Activated T-helper 17 cell treated with anti-CD3 and anti-CD28 coated beads, Interleukin-2, amount 50 U/mL, for 72 hours (primary cell): Measurements from ENCODE around the gene AIF1. TPM values are rescaled to one million over a fixed set of nuclear protein-coding genes. Genes with fewer than 3 reads are reported as not detected.
A peak's percentile ranks its signal among the peaks of the same experiment; 100 is the strongest.

ENCODE experiments used
- ATAC-seq: fragments of 150-1000 bp; cut with Tn5 transposase; replicated peaks from 2 replicates; pipeline ENCODE4 v1.10.0; 2021; ENCODE audit warnings: mild to moderate bottlenecking, moderate library complexity
- H3K27ac Mint-ChIP-seq: one replicate; pipeline ENCODE4 v1.8.0; 2022; ENCODE audit warnings: mixed read lengths
- H3K27me3 Mint-ChIP-seq: one replicate; pipeline ENCODE4 v1.8.0; 2022; ENCODE audit warnings: mixed read lengths
- H3K36me3 Mint-ChIP-seq: one replicate; pipeline ENCODE4 v1.8.0; 2022; ENCODE audit warnings: low read depth, mild to moderate bottlenecking, mixed read lengths
- H3K4me1 Mint-ChIP-seq: one replicate; pipeline ENCODE4 v1.8.0; 2022; ENCODE audit warnings: mixed read lengths
- H3K4me3 Mint-ChIP-seq: one replicate; pipeline ENCODE4 v1.8.0; 2022; ENCODE audit warnings: mild to moderate bottlenecking, mixed read lengths
- H3K9me3 Mint-ChIP-seq: one replicate; pipeline ENCODE4 v1.8.0; 2022; ENCODE audit warnings: mixed read lengths
- total RNA-seq, 2 donors: library from RNA; stranded (reverse); gene quantifications; one replicate each; pipeline ENCODE4 v1.2.3, GENCODE V29; 2022

Gene AIF1
- total RNA-seq: 10 to 100 TPM in 1 of 2 donors, 1 to 10 TPM in 1; 9.1 to 15.5 TPM

GRCh38 chr6:31614684-31615578, at the start of gene AIF1:
Gene AIF1 (plus strand): TSS chr6:31615234. CDS start chr6:31615330, 96 bp downstream.
- peaks cover 5% of the 10 kb centered on the region for H3K36me3 Mint-ChIP-seq
- H3K27ac Mint-ChIP-seq: peak within 1 kb of the TSS; percentile 67
- peaks cover 15% of the 10 kb centered on the region for H3K4me1 Mint-ChIP-seq
- no peaks in the 10 kb centered on the region for H3K27me3 Mint-ChIP-seq
- no peak for ATAC-seq
- H3K9me3 Mint-ChIP-seq: no peaks in the 10 kb centered on the region
- peak within 1 kb of the TSS; percentile 56 for H3K4me3 Mint-ChIP-seq

- H3K27me3 Mint-ChIP-seq: no peaks in the 10 kb centered on the region
- peaks cover 67% of the 10 kb centered on the region for H3K4me1 Mint-ChIP-seq
- peaks cover 34% of the 10 kb centered on the region for H3K36me3 Mint-ChIP-seq
- ATAC-seq: peak; percentile 23
- no peaks in the 10 kb centered on the region for H3K9me3 Mint-ChIP-seq
- H3K4me3 Mint-ChIP-seq: peak overlapping the region; percentile 100
- peak overlapping the region; percentile 66 for H3K27ac Mint-ChIP-seq
Observed at GRCh38 chr6:31567531-31568370, 47.3 kb upstream of the AIF1 start.

- Mint-ChIP-seq H3K27ac (peak overlapping the region; percentile 66), H3K4me1 (peaks cover 66% of the 10 kb centered on the region)
Observed at GRCh38 chr6:31568537-31568961, 46.5 kb upstream of the AIF1 start.

GRCh38 chr6:31569861-31570536, 45.0 kb upstream of the AIF1 start:
- peaks cover 46% of the 10 kb centered on the region for H3K36me3 Mint-ChIP-seq
- H3K27me3 Mint-ChIP-seq: no peaks in the 10 kb centered on the region
- peak overlapping the region; percentile 100 for H3K4me3 Mint-ChIP-seq
- ATAC-seq: no peak
- peak overlapping the region; percentile 97 for H3K27ac Mint-ChIP-seq
- H3K4me1 Mint-ChIP-seq: peaks cover 59% of the 10 kb centered on the region
- H3K9me3 Mint-ChIP-seq: no peaks in the 10 kb centered on the region

More at GRCh38 chr6:31568537-31568961, 46.5 kb upstream of the AIF1 start:
- Mint-ChIP-seq H3K36me3 (peaks cover 42% of the 10 kb centered on the region), H3K9me3 (no peaks in the 10 kb centered on the region), H3K4me3 (peak overlapping the region; percentile 100), H3K27me3 (no peaks in the 10 kb centered on the region)
- ATAC-seq: peak; percentile 63

- Mint-ChIP-seq H3K36me3 (peaks cover 69% of the 10 kb centered on the region), H3K4me3 (peak within 1 kb of the TSS; percentile 100), H3K4me1 (peaks cover 52% of the 10 kb centered on the region), H3K27ac (peak within 1 kb of the TSS; percentile 97), H3K27me3 (no peaks in the 10 kb centered on the region), H3K9me3 (peaks cover 5% of the 10 kb centered on the region)
- peak; percentile 59 for ATAC-seq
Observed at GRCh38 chr6:31572041-31572911, 42.8 kb upstream of the AIF1 start, which contains the start of gene LTA. Gene LTA (plus strand): TSS chr6:31572289. CDS start chr6:31572743, 454 bp downstream.

GRCh38 chr6:31573239-31574105, 41.6 kb upstream of the AIF1 start:
- H3K27me3 Mint-ChIP-seq: no peaks in the 10 kb centered on the region
- no peak for ATAC-seq
- peaks cover 45% of the 10 kb centered on the region for H3K4me1 Mint-ChIP-seq
- peaks cover 5% of the 10 kb centered on the region for H3K9me3 Mint-ChIP-seq
- H3K27ac Mint-ChIP-seq: peak overlapping the region; percentile 97
- peak overlapping the region; percentile 100 for H3K4me3 Mint-ChIP-seq
- H3K36me3 Mint-ChIP-seq: peaks cover 69% of the 10 kb centered on the region

GRCh38 chr6:31574106-31575061, 40.6 kb upstream of the AIF1 start:
- H3K27ac Mint-ChIP-seq: peak overlapping the region; percentile 97
- peaks cover 78% of the 10 kb centered on the region for H3K36me3 Mint-ChIP-seq
- peaks cover 5% of the 10 kb centered on the region for H3K9me3 Mint-ChIP-seq
- peak overlapping the region; percentile 100 for H3K4me3 Mint-ChIP-seq
- no peaks in the 10 kb centered on the region for H3K27me3 Mint-ChIP-seq
- peak; percentile 8 for ATAC-seq
- H3K4me1 Mint-ChIP-seq: peaks cover 45% of the 10 kb centered on the region

- Mint-ChIP-seq H3K4me3 (peak within 1 kb of the TSS; percentile 100), H3K27ac (peak within 1 kb of the TSS; percentile 97), H3K4me1 (peaks cover 42% of the 10 kb centered on the region), H3K36me3 (peaks cover 88% of the 10 kb centered on the region), H3K9me3 (peaks cover 5% of the 10 kb centered on the region), H3K27me3 (no peaks in the 10 kb centered on the region)
- ATAC-seq: peak; percentile 29
Observed at GRCh38 chr6:31575335-31575901, 39.6 kb upstream of the AIF1 start, which contains the start of gene TNF. Gene TNF (plus strand): TSS chr6:31575565. CDS start chr6:31575742, 177 bp downstream.

- H3K36me3 Mint-ChIP-seq: peaks cover 95% of the 10 kb centered on the region
- H3K4me1 Mint-ChIP-seq: peaks cover 37% of the 10 kb centered on the region
- peak overlapping the region; percentile 100 for H3K4me3 Mint-ChIP-seq
- peak overlapping the region; percentile 97 for H3K27ac Mint-ChIP-seq
- peaks cover 5% of the 10 kb centered on the region for H3K9me3 Mint-ChIP-seq
- no peak for ATAC-seq
- H3K27me3 Mint-ChIP-seq: no peaks in the 10 kb centered on the region
Observed at GRCh38 chr6:31575952-31576685, 38.9 kb upstream of the AIF1 start.

- Mint-ChIP-seq H3K36me3 (peaks cover 100% of the 10 kb centered on the region), H3K27ac (peak overlapping the region; percentile 97), H3K4me3 (peak overlapping the region; percentile 100), H3K4me1 (peaks cover 31% of the 10 kb centered on the region), H3K27me3 (no peaks in the 10 kb centered on the region), H3K9me3 (peaks cover 5% of the 10 kb centered on the region)
- ATAC-seq: peak; percentile 12
Observed at GRCh38 chr6:31576897-31577578, 38.0 kb upstream of the AIF1 start.
